Stimulated activated CD4-positive, alpha-beta T cell treated with anti-CD3 and anti-CD28 coated beads, Interleukin-2, amount 100 ng/mL, for 4 hours (primary cell): ENCODE measurements around the gene GDI2.

Experiments
- DNase-seq: peaks from one replicate; pipeline ENCODE4 v3.0.0-alpha.2; 2020; ENCODE audit warnings: low read depth

GDI2 gene

GRCh38 chr10:5742116-5742515, 71.1 kb downstream of the GDI2 start:
- no peak for DNase-seq

DNA sequence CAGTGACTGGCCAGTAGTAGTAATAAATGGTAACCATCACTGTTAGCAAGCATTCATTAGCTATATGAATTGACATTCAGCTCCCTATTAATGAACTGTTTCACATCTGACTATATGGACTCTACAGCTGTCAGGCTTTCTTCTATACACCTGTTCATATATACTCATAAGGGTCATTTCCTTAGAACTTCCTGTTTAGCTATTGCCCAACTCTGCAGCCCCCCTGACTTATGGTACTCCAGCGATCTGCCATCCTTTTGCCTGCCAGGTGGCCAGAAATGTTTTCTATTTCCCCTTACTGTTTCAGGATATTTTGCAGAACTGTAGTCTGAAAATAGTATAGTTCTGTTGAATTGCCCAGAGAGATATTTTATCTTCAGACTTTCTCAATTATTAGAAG, 72.0 kb downstream of the GDI2 start:
- no peak for DNase-seq

DNA sequence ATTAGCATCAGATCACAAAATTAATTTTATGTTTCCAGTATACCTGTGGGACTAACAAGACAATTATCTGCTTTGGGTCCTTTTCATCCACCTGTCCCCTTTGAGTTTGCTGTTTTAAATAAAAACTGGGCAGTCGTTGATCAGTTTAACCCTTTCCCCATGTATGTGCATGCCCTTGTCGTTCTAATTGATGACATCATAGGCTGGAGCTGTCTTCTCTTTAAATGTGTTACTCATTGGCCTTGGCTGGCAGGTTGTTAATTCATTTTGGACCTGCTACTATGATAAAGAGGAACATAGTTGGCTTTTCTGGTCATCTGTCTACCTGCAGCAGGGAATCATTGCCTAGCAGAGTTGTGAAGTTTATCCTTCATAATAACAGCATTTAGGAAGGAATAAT, 74.8 kb downstream of the GDI2 start:
- DNase-seq: no peak

DNA sequence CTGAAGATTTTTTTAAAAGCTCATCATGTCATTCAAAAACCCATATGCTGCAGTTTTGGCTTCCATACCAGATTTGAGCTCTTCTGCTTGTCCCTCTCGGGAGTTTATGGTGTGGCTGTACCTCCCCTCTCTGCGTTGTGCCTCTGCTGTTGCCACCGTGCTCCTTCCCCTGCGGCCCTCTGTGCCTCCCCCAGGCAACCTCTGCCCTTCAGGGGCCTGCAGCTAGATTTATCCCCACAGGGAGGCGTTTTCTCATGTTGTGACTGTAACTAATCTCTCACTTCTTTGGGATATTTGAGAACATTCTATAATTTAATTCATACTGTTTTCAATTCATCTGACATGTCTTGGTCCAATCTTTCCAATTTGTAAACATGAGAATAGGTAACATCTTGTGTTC, 75.9 kb downstream of the GDI2 start:
- no peak for DNase-seq

DNA sequence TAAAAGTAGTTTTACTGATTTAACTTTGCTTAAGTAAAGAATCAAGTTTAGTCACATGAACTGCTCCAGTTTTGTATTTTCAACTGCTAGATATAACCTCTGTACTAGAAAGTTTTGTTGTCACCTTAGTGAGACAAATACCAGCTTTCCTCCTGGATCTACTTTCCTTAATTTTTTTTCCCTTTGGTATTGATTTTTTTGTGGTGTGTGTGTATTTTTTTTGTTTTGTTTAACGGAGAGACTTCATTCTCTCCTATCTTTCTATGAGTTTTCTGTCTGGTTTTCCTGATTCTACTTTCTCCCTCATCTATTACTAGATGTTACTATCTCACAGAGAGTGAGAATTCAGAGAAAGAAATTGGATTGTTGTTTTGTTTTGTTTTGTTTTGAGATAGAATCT, 76.6 kb downstream of the GDI2 start:
- no peak for DNase-seq

- DNase-seq: no peak
Measured at GRCh38 chr10:5735119-5735518, 78.1 kb downstream of the GDI2 start.

DNA sequence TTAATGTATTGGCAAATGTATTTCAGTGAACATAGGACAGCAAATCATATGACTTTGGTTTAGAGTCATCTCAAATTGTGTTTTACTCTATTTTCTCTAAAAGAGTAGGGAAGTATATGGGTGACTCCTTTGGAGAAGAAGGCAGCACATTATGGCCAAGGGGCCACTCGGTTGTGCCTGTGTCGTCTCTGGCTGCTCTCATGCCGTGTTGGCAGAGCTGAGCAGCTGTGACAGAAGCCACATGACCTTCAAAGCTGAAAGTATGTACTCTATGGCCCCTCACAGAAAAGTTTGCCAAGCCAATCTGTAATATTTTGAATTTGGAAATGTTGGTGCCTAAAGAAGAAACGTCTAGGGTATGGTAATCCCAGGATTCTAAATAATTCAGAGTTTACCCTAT, 81.1 kb downstream of the GDI2 start:
- no peak for DNase-seq

DNA sequence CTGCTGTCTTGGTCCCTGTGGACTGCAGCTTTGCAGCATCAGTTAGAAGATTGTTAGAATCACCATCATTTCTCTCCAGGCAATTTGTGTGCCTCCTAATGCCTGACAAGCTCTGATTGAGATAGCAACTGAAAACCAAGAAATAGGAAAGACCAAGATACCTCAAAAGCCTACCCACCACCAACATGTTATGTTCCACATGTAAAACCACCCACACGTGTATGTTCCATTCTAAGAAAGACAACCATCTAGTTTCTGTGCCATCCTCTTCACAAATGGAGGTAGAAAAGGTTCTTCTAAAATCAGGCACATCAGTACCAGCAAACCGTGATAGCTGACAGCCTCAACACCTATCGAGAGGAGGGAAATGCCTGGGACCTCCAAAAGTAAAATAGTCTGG, 81.7 kb downstream of the GDI2 start:
- DNase-seq: no peak

GRCh38 chr10:5730766-5731165, 82.5 kb downstream of the GDI2 start:
- no peak for DNase-seq

DNA sequence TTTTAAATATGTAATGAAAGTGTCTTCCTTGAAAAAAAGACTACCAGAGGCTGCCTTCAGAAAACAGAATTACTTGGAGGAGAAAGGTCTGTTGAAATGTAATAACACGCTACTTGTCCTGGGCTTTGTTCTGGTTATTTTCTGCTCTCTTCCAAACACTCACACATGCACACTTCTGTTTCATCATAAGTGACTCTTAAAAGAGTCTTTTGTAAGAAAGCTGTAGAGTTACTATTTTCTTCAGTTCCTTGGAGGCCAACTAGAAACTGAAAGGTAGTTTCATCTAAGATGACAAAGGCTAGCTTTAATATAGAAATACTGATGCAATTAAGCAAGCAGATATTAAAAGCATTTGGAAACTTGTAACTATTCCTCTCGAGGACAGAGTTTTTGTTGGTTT, 89.5 kb downstream of the GDI2 start:
- DNase-seq: no peak

DNA sequence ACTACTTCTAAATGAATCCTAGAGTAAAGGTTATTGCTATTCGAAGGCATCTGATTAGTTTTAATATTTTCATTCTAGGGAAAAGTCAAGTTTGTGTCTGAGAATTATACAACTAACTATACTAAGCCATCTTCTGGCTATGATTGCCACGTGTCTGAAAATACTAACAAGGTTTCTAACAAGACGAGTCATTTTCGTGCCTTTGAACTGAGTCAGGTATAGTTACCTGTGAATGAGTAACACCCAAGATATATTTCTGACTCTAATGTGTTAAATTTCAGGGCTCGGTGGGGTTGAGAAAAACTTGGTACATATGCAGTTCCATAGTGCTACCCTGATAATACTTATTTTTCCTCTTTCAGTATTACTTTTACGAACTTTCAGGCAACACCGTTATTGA, 93.1 kb downstream of the GDI2 start:
- no peak for DNase-seq

GRCh38 chr10:5719546-5719945, 93.7 kb downstream of the GDI2 start:
- DNase-seq: no peak
